GM21576 (cell line): ENCODE results near the gene TMEM245.
A peak's percentile ranks its signal among the peaks of the same experiment; 100 is the strongest.
"Not testable (repeated sequence)": the region's sequence is repeated elsewhere in the genome, so short reads cannot be mapped to it uniquely, and the experiment has no call there.

Source experiments
- ATAC-seq: cut with Tn5 transposase; IDR thresholded peaks from one replicate; pipeline ENCODE4 v1.9.1; 2021; ENCODE audit warnings: mild to moderate bottlenecking, moderate library complexity; ENCODE audit not compliant: unreplicated experiment

The TMEM245 gene

DNA sequence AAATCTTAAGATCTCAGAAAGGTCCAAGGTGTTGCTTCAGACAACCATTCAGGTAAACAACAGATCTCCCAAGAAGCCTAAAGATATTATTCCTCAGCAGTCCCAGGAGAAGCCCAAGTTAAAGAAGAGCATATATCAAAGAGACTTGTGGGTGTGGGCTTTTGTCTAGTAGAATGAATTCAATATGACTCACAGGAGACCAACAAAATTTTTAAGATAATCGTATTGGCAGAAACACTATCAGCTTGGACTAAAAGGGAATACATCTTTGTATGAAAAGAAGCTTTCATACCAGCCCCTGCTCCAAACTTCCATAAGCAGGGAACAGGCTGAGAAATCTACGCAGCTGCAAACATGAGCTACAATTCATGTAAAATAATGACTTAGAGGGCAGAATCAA is 116.6 kb downstream of the TMEM245 start:
- ATAC-seq, result no peak

DNA sequence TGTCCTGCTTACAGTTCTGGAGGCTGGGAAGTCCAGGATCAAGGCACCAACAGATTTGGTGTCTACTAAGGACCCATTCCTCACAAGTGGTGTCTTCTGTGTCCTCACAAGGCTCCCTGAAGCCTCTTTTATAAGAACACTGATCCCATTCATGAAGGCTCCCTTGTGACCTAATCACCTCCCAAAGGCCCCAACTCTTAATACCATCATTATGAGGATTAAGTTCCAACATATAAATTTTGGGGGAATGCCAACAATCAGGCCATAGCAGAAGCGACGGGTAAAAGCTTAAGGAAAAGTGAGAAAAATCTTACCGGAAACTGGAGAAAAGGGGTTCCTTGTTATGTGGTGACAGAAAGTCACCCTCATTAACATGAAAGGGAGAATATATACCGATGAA is 117.6 kb downstream of the TMEM245 start:
- ATAC-seq, result no peak

DNA sequence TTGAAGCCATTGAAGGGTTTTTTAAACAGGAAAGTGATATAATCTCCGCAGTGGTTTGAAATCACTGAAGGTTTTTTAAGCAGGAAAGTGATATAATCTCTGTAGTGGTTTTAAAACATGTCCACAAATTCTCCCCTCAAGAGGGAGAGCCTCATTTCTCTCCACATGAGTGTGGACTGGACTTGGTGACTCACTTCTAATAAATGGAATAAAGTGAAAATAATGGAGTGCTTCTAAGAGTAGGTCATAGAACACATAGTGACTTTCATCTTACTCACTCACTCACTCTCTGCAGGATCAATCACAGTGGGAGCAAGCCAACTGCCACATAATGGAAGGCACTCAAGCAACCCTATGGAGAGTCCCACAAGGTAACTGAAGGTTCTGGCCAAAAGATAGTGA is 118.5 kb downstream of the TMEM245 start:
- ATAC-seq, result no peak

DNA sequence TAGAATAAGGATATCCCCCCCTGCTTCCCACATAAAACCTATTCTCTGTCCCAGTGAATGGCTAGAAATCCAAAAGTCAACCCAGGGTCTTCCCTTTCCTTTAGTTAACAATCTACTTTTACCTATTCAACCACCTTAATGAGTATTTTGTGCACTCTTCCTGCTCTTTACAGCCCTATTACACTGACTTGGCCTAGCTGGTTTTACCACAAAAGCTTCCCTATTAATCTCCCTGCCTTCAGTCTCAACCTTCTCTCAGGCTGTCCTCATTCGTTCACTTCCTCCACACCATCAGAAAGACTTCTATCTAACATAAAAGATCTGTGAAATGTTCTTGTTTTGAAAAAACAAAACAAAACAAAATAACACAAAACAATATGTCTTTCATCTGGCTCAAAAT is 122.6 kb downstream of the TMEM245 start:
- no peak for ATAC-seq

DNA sequence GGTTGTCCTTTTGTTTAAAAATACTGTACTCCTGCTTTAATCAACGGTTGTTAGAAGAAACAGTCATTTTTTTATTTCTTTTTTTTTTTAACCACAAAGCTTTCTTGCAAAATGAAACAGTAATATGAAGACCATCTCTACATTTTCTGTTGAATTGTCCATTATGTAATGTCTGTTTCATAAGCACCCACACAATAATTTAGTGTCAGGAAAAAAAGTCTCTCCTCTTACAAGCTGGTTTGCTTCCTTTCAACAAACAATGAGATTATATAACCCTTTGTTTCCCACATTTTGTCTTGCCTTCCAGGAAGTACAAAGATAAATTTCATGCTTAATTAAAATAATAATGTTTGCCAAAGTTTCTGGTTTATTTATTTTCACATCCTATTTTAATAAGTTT is 123.1 kb downstream of the TMEM245 start:
- ATAC-seq, result no peak

DNA sequence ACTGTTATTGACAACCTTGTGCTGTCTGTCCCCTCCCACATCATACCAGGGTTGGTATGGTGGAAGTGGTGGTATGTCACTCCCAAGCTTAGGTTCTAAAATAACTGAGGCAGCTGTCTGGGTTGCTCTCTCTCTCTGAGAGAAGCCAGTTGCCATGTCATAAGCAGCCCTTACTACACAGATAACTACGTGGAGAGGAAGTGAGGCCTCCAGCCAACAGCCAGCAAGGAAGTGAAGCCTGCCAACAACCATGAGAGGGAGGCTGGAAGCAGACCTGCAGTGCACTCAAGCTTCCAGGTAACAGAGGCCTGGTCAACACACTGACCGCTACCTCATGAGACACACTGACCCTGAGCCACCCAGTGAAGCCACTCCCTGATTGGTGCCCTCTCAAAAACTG is 125.1 kb downstream of the TMEM245 start:
- peak; percentile 63 for ATAC-seq

DNA sequence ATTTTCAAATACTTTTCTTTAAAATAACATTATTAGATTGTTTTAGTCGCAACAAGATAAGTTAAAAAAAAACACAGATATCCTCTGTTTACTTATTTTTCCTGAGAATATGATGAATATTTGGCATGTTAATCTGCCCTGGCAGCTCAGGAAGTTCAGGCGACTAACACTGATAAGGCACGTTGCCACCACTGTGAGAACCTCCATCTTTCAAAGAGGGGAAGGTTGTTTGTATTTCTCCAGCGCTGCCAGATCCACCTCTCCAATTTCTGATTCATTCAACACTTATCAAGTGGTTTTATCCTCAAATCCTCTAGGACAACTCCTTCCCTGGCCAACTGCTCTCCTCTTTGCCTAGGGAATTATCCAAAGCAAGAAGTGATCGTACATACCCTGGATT is 128.3 kb downstream of the TMEM245 start:
- ATAC-seq, result no peak

DNA sequence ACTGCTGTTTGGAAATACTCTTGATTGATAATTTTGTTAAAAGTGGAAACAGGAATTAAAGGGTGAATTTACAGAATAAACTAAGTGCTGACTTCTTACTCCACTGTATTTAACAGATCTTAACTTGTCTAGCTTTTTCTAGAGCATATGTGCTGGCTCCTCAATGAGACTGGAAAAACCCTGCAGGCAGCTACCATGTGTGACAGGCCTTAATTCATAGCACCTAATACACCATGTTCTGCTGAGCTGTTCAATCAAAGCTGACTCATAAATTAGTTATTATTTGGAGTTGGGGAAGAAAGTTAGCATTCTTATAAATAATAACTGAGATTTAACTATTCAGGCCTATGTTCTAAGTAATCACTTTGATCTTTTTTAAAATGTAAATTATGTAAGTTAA is 135.9 kb downstream of the TMEM245 start:
- no peak for ATAC-seq

DNA sequence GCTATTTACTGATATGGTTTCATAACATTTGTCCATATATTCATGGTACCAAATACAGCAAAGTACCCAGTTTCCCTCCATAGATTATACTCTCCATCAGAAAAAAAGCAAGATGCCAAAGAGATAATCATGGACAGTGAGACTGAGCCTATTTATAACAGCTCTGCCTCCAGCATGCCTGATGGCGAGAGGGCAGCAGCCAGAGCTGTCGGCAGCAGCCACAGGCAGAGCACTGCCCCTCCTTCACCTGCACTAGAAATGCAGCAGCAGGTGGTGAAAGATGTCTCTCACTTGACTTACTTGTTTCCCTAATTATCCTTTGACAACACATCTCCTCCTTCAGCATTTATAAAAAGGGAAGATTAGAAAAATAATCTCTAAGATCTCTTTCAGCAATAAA is 138.9 kb downstream of the TMEM245 start:
- no peak for ATAC-seq

DNA sequence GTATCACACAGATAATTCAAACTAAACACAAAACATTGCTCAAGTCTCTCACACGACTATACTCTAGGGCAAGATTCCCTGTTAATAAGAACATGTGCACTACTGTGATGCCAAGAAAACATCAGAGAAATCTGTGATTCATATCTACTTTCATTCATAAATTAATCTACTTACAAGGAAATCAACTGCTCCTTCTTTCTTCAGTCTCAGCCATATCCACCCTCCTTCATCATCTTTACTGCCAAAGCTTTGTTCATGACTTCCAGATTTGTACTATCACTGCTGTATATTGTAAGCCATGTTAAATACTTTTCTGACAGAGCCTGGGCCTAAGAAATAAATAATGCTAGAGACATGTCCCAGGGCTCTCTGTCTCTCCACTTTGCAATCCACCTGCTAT is 141.5 kb downstream of the TMEM245 start:
- no peak for ATAC-seq

DNA sequence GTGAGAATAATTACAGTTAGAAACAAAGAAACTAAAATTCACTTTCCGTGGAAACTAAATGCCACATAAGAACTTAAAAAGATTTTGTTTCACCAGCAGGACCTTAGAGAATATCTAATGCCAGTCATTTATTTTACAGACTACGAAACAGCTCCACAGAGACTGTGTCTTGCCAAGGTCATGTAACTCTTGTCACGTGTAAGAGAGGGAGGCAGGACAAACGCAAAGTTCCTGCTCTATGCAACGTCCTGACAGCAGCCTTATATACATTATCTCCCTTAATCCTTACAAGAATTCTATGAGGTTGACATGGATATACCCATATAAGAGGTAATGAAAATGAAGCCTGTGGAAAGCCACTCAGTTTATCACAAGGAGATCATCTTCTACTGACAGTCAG is 145.9 kb downstream of the TMEM245 start:
- no peak for ATAC-seq

DNA sequence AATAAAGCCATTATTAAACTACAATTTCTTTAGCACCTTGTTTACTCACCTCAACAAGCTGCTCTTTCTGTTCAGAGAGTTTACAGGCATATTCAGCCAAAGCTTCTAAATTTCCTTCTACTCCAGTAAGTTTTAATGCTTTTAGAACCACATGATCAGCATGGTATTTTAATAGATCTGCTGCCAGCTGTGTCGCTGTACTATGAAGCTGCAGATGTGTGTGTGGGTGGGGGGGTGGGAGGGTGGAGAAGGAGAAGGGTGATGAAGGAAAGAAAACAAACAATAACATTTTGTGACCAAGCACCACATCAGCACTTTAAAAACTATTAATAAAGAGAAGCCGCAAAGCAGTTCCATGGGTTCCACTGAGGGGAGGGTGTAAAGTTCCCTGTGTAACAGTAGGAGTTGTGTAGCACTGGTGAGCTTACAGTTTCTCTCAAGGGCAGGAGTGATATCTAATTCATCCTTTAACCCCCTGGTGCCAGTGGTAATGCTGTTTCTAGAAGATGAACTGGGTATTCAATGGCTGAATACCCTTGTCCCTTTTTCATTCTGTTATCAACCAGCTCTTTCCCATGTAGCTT is 147.0 kb downstream of the TMEM245 start:
- no peak for ATAC-seq

DNA sequence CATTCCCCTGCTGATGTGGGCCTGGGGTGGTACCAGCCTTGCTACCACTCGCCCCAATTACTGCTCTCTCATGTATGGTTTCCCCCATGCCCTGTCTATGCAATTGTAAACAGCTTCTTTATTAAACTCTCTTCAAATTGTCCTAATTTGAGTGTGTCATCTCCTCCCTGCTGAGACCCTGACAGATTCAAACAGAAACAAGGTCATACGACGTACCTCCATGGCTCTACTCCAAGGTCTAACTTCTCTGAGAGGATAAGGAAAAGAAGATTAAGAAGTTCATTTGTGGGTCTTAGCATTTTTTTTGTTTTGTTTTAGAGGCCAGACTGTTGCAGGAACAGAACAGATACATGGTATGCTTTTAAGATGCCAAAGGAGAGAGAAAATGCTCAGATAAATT is 147.6 kb downstream of the TMEM245 start:
- no peak for ATAC-seq

DNA sequence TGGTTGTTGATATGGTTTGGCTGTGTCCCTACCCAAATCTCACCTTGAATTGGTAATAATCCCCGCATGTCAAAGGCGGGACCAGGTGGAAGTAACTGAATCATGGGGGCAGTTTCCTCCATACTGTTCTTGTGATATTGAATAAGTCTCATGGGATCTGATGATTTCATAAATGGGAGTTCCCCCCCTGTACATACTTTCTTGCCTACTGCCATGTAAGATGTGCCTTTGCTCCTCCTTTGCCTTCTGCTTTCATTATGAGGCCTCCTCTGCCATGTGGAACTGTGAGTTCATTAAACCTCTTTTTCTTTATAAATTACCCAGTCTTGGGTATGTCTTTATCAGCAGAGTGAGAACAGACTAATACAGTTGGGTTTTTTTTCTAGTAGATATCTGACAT is 148.4 kb downstream of the TMEM245 start:
- not testable (repeated sequence) for ATAC-seq

DNA sequence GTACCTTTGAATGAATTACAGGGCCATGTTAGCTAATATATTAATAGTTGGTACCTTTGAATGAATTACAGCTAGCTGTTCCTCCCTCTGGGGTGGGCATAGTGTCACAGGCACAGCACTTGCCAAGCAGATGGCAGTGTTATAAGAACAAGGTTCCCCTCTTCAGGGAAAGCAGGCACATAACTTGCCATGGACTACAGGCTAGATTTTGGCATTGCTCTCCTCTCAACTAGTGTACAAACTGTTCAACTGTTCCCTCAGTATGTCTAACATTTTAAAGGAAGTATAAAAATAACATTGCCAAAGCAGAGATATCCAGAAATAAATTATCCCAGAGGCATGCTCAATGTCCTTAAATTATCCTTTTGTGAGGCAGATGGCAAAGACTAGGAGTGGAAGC is 151.8 kb downstream of the TMEM245 start:
- ATAC-seq, result no peak
